HEK293T (cell line): Measurements from ENCODE around the gene PIGW.
A peak's percentile ranks its signal among the peaks of the same experiment; 100 is the strongest.

Experiments
- CTCF ChIA-PET: fragments of 350-600 bp; formaldehyde crosslinking; extraction: SDS; loops from one replicate; lab custom pipeline; 2021; ENCODE audit warnings: antibody characterized with exemption, inconsistent platforms; lab: Yijun Ruan, JAX
- POLR2A ChIA-PET: fragments of 350-600 bp; formaldehyde crosslinking; extraction: SDS; loops from one replicate; lab custom pipeline; 2020; ENCODE audit warnings: antibody characterized with exemption, inconsistent platforms; lab: Yijun Ruan, JAX
- DNase-seq: peaks from one replicate; pipeline ENCODE4 v3.0.0; 2012; ENCODE audit warnings: mixed read lengths; ENCODE audit errors: extremely low spot score
- ARNT ChIP-seq: fragments of 450-650 bp; IDR thresholded peaks from 2 replicates; pipeline ENCODE4 v1.6.1; 2017; ENCODE audit warnings: mild to moderate bottlenecking
- BHLHE40 ChIP-seq: fragments of 450-650 bp; IDR thresholded peaks from 2 replicates; pipeline ENCODE4 v1.6.1; 2016; ENCODE audit warnings: mild to moderate bottlenecking, moderate library complexity, borderline replicate concordance
- CTBP1 ChIP-seq: fragments of 450-650 bp; IDR thresholded peaks from 2 replicates; pipeline ENCODE4 v1.6.1; 2016; ENCODE audit warnings: borderline replicate concordance
- ELF4 ChIP-seq: fragments of 450-650 bp; IDR thresholded peaks from 2 replicates; pipeline ENCODE4 v1.6.1; 2017; ENCODE audit warnings: antibody characterized with exemption
- FOXA1 ChIP-seq: fragments of 450-650 bp; IDR thresholded peaks from 2 replicates; pipeline ENCODE4 v1.6.1; 2016; ENCODE audit warnings: mild to moderate bottlenecking
- FOXK2 ChIP-seq: fragments of 450-650 bp; IDR thresholded peaks from 2 replicates; pipeline ENCODE4 v1.6.1; 2016; ENCODE audit warnings: mild to moderate bottlenecking
- FOXM1 ChIP-seq: fragments of 450-650 bp; IDR thresholded peaks from 2 replicates; pipeline ENCODE4 v1.6.1; 2017; ENCODE audit warnings: mild to moderate bottlenecking, borderline replicate concordance
- HDGF ChIP-seq: fragments of 450-650 bp; IDR thresholded peaks from 2 replicates; pipeline ENCODE4 v1.6.1; 2017; ENCODE audit warnings: antibody characterized with exemption, borderline replicate concordance
- L3MBTL2 ChIP-seq: fragments of 450-650 bp; conservative IDR thresholded peaks from 2 replicates; pipeline ENCODE4 v1.6.1; 2016; ENCODE audit warnings: mild to moderate bottlenecking
- LEF1 ChIP-seq: fragments of 450-650 bp; IDR thresholded peaks from 2 replicates; pipeline ENCODE4 v1.6.1; 2017; ENCODE audit warnings: mild to moderate bottlenecking, borderline replicate concordance
- NFRKB ChIP-seq: fragments of 450-650 bp; IDR thresholded peaks from 2 replicates; pipeline ENCODE4 v1.6.1; 2016; ENCODE audit warnings: mild to moderate bottlenecking, moderate library complexity
- SP1 ChIP-seq: fragments of 450-650 bp; IDR thresholded peaks from 2 replicates; pipeline ENCODE4 v1.6.1; 2017
- SUZ12 ChIP-seq: fragments of 450-650 bp; IDR thresholded peaks from 2 replicates; pipeline ENCODE4 v1.6.1; 2016; ENCODE audit warnings: mild to moderate bottlenecking
- TARDBP ChIP-seq: fragments of 450-650 bp; IDR thresholded peaks from 2 replicates; pipeline ENCODE4 v1.6.1; 2016
- ZNF384 ChIP-seq: fragments of 450-650 bp; IDR thresholded peaks from 2 replicates; pipeline ENCODE4 v1.6.1; 2016
- TF ChIP-seq, protein P1 (sequence below): fragments of 450-650 bp; IDR thresholded peaks from 2 replicates; pipeline ENCODE4 v1.6.1; 2016

PIGW gene, protein sequence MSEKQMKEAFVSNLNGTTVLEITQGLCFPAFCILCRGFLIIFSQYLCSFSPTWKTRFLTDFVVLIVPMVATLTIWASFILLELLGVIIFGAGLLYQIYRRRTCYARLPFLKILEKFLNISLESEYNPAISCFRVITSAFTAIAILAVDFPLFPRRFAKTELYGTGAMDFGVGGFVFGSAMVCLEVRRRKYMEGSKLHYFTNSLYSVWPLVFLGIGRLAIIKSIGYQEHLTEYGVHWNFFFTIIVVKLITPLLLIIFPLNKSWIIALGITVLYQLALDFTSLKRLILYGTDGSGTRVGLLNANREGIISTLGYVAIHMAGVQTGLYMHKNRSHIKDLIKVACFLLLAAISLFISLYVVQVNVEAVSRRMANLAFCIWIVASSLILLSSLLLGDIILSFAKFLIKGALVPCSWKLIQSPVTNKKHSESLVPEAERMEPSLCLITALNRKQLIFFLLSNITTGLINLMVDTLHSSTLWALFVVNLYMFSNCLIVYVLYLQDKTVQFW

DNA sequence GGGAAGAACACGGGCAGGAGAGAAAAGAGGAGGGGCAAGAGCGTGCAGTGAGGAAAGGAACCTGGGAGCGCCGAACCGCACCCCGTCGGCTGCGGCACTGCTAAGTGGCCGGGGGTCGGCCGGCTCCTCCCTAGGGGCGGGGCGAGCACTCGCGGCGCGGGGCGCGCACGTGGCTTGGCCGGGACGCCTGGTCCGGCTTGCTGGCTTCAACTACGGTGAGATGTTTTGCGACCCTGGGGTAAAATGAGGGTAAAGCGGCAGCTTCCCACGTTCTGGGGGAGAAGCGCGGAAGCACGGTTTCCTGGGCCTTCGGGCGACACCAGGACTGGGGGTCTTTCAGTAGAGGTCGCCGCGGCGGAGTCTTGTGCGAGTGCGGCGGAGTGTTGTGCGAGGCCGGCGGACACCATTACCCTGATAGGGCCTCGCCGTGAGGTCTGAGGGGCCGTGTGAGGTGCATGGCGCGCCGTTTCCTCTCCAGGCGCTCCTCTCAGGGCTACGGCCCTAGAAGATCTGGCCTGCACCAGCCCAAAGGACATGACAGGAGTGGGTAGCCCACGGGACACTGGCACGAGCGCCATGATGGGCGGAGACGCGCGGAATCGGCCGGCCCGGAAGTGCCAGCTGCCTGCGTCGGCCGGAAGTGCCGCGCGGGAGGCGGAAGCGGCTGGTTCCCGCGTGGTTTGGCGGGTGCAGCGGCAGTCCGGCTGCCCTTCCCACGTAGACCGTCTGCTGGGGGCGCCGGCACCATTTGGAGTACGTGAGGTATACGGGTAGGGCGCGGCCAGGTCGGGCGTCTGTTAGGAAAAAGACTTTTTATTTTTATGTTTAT is at the start of gene PIGW, which contains the start of gene MYO19:
PIGW (plus strand) TSS at position 148 of the 829 bp plus-strand sequence. CDS start 2,115 bp downstream, outside the sequence.
MYO19 (minus strand) TSS at position 29 of the 829 bp plus-strand sequence. CDS start 2,330 bp downstream, outside the sequence.
- peak; percentile 83 for DNase-seq
- peak; percentile 73 for TF ChIP-seq TARDBP
- TF ChIP-seq L3MBTL2: peak; percentile 87
- peak; percentile 97 for TF ChIP-seq ELF4
- TF ChIP-seq FOXA1: no peak
- TF ChIP-seq NFRKB: peak; percentile 67
- no peak for TF ChIP-seq CTBP1
- ChIA-PET CTCF (interaction anchor here (0.6 to 1.5 kb wide), 4 partner anchors 9 to 50 kb away, joined by 3 to 7 read pairs (median 3); partner anchors contain the start of gene GGNBP2), POLR2A (interaction anchor here (0.6 to 6.0 kb wide), 20 partner anchors 9 to 1162 kb away, joined by 3 to 88 read pairs (median 4); partner anchors contain the start of genes GGNBP2, MRM1, SLFN11 and ZNHIT3)

DNA sequence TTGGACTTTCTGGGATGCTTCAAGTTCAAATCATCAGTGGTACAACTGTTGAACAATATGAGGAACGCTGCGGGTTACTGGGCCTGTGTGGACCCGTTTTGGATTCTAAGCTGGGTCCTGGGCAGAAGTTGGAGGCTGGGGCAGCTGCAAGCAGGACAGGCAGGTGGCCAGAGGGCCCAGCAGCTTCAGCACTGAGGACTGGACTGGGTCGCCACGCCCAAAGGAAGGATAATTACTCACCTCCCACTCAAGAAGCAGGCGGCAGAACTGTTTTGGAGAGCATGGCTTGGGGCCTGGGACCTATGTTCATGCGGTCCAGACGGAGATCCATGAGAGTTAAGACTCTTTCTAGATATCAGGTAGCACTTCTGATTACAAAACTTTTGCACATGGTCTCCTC is 49.8 kb upstream of the PIGW start:
- TF ChIP-seq SP1: no peak
- TF ChIP-seq LEF1: no peak
- no peak for TF ChIP-seq NFRKB
- no peak for TF ChIP-seq BHLHE40
- TF ChIP-seq, protein P1, sequence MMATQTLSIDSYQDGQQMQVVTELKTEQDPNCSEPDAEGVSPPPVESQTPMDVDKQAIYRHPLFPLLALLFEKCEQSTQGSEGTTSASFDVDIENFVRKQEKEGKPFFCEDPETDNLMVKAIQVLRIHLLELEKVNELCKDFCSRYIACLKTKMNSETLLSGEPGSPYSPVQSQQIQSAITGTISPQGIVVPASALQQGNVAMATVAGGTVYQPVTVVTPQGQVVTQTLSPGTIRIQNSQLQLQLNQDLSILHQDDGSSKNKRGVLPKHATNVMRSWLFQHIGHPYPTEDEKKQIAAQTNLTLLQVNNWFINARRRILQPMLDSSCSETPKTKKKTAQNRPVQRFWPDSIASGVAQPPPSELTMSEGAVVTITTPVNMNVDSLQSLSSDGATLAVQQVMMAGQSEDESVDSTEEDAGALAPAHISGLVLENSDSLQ: no peak
- TF ChIP-seq HDGF: no peak
- TF ChIP-seq L3MBTL2: no peak
- TF ChIP-seq CTBP1: no peak
- TF ChIP-seq ZNF384: no peak
- no peak for TF ChIP-seq FOXM1
- TF ChIP-seq FOXA1: no peak
- TF ChIP-seq FOXK2: no peak
- TF ChIP-seq ELF4: no peak
- TF ChIP-seq ARNT: no peak
- no peak for TF ChIP-seq TARDBP
- TF ChIP-seq SUZ12: no peak
- ChIA-PET CTCF (interaction anchor here (1.1 kb wide), 1 partner anchor 50 kb away, joined by 3 read pairs; the partner anchor contains the start of genes MYO19 and PIGW), POLR2A (interaction anchor here (1.1 to 2.1 kb wide), 5 partner anchors 10 to 554 kb away, joined by 3 to 16 read pairs (median 13); partner anchors contain the start of genes MYO19, PIGW and RDM1)
- no peak for DNase-seq

DNA sequence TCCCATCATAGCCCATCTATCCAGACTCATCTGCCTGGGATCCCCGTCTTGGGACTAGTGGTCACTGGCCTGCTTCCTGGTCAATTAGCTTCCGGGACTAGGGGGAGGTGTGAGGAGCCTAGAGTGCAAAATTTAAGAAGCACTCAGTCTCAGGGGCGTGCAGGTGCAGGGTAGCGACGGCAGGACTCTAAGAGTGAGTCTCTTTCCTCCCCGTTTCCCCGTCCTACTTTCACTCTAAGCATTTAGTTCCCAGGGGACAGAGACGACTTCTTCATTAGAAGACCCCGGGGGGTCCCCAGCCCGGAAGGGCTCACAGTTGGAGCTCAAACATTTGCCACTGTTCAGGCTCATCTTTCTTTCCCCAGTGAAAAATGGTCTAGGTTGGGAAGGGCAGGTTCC is 49.0 kb upstream of the PIGW start:
- ChIA-PET POLR2A (interaction anchor here (0.6 to 2.1 kb wide), 21 partner anchors 8 to 555 kb away, joined by 3 to 16 read pairs (median 4); partner anchors contain the start of genes LYZL6, MRM1, MYO19 and PIGW), CTCF (no interaction called here)
- TF ChIP-seq, protein P1: no peak
- no peak for TF ChIP-seq BHLHE40
- no peak for TF ChIP-seq ELF4
- no peak for TF ChIP-seq HDGF
- no peak for TF ChIP-seq LEF1
- TF ChIP-seq FOXA1: no peak
- TF ChIP-seq L3MBTL2: no peak
- no peak for TF ChIP-seq FOXM1
- no peak for TF ChIP-seq NFRKB
- no peak for TF ChIP-seq TARDBP
- TF ChIP-seq CTBP1: no peak
- TF ChIP-seq SP1: no peak
- no peak for TF ChIP-seq ARNT
- TF ChIP-seq SUZ12: no peak
- TF ChIP-seq ZNF384: no peak
- no peak for TF ChIP-seq FOXK2
- no peak for DNase-seq

DNA sequence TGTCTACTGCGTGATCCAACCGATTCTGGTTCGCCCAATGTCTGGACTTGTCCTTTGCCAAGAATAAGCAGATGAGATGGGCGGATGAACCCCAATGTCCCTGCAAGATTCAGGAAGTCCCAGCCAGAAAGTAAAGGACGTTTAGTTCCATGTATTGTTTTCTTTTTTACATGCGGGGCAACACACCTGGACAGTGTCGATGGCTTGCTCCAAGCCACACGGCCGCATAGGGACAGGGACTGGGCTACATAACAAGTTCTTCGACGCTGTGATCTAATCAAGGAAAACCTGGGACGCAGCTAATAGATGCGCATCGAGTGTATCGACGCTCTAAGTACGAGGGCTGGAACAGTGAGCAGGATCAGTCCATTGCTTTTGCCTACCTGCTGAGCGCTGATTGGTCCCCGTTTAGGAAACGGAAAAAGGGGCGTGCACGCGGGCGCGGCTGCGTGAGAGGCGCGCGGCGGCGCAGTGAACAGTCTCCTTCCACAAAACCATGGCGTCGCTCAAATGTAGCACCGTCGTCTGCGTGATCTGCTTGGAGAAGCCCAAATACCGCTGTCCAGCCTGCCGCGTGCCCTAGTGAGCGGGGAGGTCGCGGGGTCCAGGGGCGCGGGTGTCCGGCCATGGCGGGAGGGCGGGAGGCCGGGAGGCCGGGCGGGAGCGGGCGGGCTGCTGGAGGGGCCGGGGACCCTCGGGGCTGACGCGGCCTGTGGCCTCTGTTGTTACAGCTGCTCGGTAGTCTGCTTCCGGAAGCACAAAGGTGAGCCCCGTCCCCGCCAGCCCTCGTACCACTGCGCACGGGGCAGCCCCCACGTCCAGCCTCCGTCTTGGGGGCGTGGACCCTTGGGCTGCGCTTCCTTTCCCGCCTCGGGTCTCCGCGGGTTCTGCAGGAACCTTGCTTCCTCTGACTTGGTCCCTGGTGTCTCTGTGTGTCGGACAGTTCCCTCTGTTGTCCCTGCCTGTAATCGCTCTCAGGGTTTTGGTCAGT is 48.3 kb upstream of the PIGW start, which contains the start of gene ZNHIT3:
ZNHIT3 (plus strand) TSS at position 478 of the 991 bp plus-strand sequence; CDS start at position 497, 19 bp downstream.
- TF ChIP-seq L3MBTL2 (peak; percentile 77), FOXM1 (no peak), SP1 (no peak), ELF4 (0 out of 2 replicates have a peak, but pooled peaks have one; percentile 25)
- TF ChIP-seq, protein P1: no peak
- POLR2A ChIA-PET: interaction anchor here (0.6 to 2.1 kb wide), 19 partner anchors 9 to 544 kb away, joined by 3 to 16 read pairs (median 4); partner anchors contain the start of genes LYZL6, MRM1, MYO19 and PIGW
- CTCF ChIA-PET: no interaction called here
- DNase-seq: peak; percentile 82
